GM19023 (cell line): ENCODE results near the gene LTBP2.
A peak's percentile ranks its signal among the peaks of the same experiment; 100 is the strongest.

Experiments used
- ATAC-seq: cut with Tn5 transposase; IDR thresholded peaks from one replicate; pipeline ENCODE4 v1.9.1; 2021; ENCODE audit warnings: mild to moderate bottlenecking, moderate library complexity; ENCODE audit not compliant: unreplicated experiment

LTBP2 gene

GRCh38 chr14:74532246-74532645, 79.8 kb downstream of the LTBP2 start:
- no peak for ATAC-seq

DNA sequence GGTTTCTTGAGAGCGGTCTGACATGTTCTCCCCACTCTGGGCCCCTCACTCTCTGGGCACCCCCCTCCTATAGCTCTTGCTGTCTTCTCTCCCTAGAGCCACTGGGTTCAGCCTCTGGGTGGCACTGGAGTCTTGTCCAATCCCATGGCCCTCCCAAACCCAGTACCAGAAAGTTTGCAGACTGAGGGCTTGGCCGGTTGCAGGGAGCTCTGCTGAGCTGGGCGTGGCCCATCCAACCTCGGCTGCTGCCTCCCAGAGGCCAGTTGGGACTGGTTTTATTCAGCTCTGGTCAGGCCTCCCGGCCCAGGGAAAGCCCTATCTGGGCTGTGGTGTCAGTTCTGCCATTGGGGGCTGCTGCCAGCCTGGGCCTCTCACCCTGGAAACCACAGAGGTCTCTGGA, 80.6 kb downstream of the LTBP2 start:
- ATAC-seq, result no peak

DNA sequence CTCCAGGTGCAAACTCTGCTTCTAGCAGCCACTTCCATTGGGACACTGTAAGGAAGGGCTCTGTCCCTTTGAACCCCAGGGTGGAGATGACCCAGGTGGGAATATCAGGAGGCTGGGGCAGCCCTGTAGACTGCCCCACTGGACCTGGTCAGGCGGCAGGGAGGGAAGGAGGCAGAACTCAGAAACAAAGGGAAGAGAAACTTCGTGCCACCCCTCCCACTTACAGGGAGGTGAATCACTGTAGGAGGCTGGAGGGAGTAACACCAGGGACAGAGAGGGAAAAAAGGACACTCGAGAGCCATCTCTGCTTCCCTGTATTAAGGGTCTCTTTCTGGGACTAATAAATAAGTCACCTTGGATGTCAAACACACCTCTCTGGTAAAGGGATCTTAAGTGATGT, 81.0 kb downstream of the LTBP2 start:
- ATAC-seq, result no peak

GRCh38 chr14:74528886-74529285, 83.2 kb downstream of the LTBP2 start:
- no peak for ATAC-seq

DNA sequence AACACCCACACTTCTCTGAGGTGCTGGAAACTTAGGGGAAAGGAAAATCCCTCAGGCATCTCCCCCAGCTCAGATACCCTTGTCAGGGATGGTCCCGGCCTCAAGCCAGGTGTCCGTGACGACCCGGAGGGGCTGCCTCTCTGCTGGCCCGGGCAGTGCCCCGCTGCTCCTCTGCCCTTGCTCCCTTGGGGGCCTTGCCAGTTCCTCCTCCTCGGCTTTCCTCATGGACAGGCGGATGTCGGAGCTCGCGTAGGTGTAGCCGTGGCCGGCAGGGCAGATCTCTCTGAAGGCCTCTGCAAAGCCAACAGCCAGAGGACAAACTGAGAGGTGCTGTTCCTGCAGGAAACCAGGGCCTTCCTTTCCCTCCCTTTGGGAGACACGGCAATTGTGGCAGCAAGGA, 83.6 kb downstream of the LTBP2 start:
- ATAC-seq, result no peak

DNA sequence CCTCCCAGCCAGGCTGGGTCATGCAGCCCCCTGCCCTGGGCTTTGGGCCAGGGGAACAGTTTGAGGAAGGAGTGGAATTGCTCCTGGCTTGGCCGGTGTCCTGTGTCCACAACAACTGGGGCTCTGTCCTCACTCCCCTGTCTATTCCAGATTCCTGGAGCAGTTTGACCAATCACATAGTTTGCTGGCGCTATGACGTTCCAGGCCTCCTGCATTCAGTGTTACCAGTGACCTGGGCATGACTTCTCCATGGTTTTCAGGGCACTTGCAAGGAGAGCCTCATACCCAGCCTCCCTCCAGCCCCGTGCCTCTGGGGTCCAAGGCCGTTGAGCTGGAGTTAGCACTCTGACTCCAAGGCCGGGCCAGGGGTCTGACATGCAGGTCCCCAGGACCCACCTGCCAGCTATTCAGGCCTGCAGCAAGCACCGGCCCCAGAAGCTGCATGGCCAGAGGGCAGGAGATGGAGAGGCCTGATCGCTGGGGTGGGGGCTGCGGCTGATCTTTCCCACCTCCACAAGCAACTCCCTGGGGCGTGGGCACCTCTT, 84.2 kb downstream of the LTBP2 start:
- ATAC-seq, result no peak

DNA sequence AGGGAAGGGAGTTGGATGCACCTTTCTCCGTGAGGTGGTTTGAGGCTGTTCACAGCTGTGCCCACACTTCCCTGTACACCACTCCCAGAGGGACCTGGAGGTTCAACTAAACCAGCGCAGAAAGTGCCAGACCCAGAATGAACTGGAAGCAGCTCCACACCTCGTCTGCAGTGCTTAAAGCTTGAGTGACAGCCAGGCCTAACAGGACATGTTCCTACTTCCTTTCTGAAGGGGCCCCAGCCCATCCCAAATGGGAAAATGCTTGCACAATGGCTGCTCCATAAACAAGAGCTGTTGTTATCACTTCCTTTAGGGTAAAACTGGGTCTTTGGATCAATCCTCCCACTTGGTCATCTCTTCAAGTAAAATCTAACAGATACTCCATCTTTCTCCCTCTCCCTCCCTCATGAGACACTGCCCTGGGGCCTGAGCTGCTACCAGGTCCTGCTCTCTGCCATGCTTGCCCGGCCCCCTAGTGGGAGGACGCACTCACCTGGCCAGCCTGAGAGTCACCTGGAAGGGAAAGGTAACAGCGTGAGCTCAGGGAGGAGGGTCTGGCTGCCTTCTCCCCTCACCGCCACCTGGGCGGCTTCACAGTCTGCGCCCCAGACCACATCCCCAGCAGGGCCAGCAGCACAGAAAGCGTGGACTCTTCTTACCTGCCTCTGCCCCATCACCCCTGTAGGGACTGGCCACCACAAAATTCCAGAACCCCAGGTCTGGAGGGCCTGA, 85.0 kb downstream of the LTBP2 start:
- no peak for ATAC-seq

DNA sequence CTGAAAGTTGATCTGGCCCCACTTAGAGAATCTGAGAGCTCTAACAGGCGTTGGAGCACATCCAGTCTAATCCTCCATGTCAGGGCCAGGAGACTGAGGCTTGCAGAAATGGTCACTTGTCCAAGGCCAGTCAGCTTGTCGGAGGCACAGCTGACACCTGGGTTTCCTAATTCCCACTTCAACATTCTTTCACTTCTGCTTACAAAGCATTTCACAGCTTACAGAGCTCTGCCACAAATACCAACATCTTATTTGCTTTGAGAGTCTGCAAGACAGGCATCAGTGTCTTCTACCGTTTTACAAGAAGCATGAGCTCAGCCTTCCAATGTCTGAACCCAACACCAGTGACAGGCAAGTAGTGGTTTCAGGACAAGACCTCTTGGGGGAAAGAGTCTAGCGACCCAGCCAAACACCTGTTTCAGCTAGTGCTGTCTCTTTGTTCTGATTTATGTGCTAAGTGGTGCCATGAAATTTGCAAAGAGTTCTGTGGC, 86.6 kb downstream of the LTBP2 start:
- ATAC-seq, result peak; percentile 47

GRCh38 chr14:74524812-74525135, 87.3 kb downstream of the LTBP2 start:
- no peak for ATAC-seq

- ATAC-seq, result no peak
These were observed 87.8 kb downstream of the LTBP2 start for GRCh38 chr14:74524076-74524811.

- ATAC-seq, result no peak
These were observed 89.3 kb downstream of the LTBP2 start for GRCh38 chr14:74522740-74523139.

DNA sequence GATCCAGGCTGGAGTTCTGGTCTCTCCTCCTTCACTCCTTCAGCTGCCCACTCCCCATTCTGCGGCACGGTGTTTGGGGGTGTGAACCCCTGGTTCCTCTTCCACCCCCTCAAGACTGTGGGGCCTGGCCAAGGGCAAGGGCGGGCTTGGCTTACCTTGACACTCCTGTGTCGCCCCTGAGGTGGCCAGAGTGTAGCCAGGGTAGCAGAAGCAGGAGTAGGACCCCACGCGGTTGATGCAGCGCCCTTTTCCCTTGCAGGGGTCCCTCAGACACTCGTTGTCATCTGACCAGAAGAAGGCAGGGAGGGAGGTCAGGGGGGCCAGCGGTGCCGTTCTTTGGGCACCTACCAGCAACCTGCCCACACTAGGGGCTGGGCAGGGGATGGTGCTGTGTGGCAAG, 90.3 kb downstream of the LTBP2 start:
- no peak for ATAC-seq

- ATAC-seq, result no peak
These were observed 92.5 kb downstream of the LTBP2 start for GRCh38 chr14:74519316-74520074.

DNA sequence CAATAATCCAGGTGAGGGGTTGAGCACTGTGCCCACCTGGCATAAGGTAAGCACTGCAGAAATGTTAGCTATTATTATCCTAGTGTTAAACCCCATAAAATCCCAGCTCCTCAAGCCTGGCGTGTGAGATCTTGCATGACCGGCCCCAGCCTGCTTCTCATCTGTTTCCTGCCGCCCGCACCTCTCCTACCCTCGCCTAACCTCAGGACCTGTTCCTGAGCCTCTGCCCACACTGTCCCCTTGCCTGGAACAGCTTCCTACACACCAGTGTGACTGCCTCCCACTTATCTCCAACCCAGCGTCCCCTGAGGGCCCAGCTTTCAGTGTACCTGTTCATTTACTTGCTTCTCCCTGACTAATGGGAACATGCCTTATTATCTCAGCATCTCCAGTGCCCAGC, 93.8 kb downstream of the LTBP2 start:
- ATAC-seq, result no peak

GRCh38 chr14:74517731-74518130, 94.3 kb downstream of the LTBP2 start:
- no peak for ATAC-seq

DNA sequence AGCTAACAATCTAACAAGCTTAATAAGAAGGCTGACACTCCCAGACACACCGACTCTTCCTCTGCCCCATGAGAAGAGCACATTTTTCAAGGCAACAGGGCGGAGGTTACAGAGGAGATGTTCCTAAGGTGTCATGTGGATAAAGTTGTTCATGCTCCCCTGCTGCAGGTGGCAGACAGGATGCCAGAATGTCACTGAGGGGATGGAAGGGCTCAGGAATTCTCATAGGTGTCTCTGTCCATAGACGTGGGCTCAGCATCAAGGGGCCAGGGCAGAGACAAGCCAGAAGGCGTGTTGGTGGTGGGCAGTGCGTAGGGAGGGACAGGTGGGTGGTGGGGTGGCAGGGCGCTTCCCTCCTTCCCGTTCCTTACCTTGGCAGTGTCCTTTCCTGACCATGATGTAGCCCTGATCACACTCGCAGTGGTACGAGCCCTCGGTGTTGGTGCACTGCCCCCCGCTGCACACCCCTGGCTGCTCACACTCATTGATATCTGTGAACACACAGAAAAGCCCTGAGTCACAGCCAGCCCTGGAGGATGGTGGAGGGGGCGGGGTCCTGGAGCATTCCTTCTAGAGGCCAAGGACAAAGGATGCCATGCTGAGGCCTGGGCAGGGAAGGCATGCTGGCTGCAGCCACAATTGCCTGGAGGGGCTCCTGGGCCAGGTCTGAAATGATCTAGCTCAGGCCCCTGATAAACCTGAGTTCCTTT, 95.4 kb downstream of the LTBP2 start:
- ATAC-seq, result no peak

DNA sequence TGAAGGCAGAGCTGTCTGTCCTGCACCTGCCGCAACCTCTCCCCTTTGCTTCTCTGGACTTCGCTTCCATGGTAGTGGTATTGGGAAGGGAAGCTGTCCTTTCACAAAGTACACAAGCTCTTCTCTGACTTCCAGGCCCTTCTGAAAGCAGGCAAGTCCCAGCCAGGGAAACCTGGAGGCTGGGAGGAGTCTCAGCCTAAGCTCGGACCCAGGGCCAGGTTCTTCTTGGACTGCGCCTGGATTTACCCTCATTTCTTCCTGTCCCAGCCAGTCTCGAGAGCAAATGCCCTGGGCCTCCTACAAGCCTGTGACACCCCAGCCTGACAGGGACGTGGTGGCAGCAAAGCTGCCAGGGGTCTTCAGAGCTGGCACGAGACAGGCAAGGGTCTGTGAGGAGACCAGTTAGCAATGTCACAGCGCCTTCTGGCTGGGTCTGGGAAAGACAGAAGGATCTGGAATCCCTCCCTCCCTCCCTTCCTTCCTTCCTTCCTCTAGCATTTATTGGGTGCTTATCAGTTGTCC, 96.1 kb downstream of the LTBP2 start:
- no peak for ATAC-seq

DNA sequence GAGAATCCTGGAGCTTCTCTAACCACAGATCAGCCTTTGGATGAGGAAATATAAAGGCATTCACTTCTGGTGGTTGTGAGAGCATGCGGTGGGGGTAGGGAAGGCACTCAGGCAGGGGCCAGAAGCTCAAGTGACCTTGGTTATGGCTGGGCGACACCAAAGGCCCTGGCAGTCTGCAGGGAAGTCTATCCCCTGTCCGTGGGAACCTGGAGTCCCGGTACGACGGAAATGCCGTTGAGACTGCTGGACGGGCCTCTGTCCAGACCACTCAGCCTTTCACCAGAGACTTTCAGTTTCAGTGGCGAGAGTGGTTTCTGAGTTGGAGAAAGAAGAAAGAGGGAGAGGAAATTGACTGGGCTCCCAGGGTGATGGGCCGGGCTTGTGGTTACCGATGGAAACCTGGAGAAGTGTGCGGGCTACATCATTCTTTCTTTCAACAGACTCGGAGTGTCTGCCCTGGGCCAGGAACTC, 97.5 kb downstream of the LTBP2 start:
- no peak for ATAC-seq

DNA sequence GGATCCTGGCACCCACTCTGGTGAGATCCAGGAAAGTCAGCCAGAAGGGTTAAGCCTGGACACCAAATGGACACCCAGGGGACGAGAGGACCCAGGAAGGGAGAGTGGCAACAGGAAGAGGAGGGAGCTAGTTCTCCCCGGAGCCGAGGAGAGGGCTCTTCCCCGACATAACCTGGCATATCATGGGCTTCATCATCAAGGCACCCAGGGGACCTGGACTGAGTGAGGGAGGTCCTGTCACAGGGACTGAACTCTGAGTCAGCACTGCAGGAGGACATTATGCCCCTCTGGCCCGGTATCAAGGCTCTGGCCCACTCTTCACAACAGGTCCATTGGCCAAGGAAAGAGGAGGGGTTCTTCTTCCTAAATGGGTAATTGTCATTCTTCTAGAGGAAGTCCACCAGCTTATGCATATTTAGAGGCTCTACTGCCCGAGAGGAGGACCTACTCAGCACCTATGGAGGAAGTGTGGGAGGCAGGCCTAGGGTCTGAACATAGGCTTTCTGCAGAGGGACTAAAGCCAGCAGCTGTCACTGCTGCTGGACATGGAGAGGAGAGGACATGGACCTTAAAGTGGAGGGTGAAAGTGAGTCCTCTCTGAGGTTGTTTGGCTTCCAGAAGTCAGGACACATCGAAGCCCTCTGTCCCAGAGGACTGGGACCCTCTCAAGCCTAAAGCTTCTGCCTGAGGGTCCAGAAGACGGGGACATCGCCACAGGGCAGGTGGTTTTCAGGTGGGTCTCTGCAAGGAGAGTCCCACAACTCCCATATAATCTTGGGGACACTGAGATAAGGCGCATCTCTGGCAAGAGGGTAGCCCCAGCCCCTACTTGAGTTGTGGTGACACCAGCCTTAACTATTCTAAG, 99.8 kb downstream of the LTBP2 start:
- no peak for ATAC-seq
